Measurements from ENCODE around the gene LRP1B. TPM values are rescaled to one million over a fixed set of nuclear protein-coding genes. Genes with fewer than 3 reads are reported as not detected.

LRP1B gene
- polyA plus RNA-seq, 1 of the 3 experiments (the other 2 are of a cell fraction), result 0.28 TPM

- no peak for TF ChIP-seq EZH2phosphoT487 (IDR thresholded peaks at IDR 0.05; ENCODE audit: borderline replicate concordance, low read depth)
- TF ChIP-seq CHD2 (IDR thresholded peaks at IDR 0.05; ENCODE audit: low read length, partially characterized antibody), result no peak
Measured at GRCh38 chr2:141676139-141676538, 454.7 kb downstream of the LRP1B start (continued).

GRCh38 chr2:141666191-141666590, 464.6 kb downstream of the LRP1B start:
- H3K36me3 ChIP-seq (replicated peaks in 1 of 2; ENCODE audit: control insufficient read depth in 1 of 2, insufficient read depth in 2 of 2, low read length in 1 of 2), result no peaks in the 10 kb centered on the region
- TF ChIP-seq, protein P1, sequence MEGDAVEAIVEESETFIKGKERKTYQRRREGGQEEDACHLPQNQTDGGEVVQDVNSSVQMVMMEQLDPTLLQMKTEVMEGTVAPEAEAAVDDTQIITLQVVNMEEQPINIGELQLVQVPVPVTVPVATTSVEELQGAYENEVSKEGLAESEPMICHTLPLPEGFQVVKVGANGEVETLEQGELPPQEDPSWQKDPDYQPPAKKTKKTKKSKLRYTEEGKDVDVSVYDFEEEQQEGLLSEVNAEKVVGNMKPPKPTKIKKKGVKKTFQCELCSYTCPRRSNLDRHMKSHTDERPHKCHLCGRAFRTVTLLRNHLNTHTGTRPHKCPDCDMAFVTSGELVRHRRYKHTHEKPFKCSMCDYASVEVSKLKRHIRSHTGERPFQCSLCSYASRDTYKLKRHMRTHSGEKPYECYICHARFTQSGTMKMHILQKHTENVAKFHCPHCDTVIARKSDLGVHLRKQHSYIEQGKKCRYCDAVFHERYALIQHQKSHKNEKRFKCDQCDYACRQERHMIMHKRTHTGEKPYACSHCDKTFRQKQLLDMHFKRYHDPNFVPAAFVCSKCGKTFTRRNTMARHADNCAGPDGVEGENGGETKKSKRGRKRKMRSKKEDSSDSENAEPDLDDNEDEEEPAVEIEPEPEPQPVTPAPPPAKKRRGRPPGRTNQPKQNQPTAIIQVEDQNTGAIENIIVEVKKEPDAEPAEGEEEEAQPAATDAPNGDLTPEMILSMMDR (IDR thresholded peaks at IDR 0.05), result no peak
- no peak for TF ChIP-seq REST (IDR thresholded peaks at IDR 0.05; ENCODE audit: low read depth, low read length)
- TF ChIP-seq POLR2AphosphoS5 (IDR thresholded peaks at IDR 0.05; ENCODE audit: low read depth, low read length), result no peak
- no peak overlapping the region for H2AFZ ChIP-seq (ENCODE audit: low read depth)
- H3K27me3 ChIP-seq (ENCODE audit: insufficient read depth), result no peaks in the 10 kb centered on the region
- POLR2A ChIA-PET, result no interaction called here
- no peak overlapping the region for H3K9ac ChIP-seq
- H3K27ac ChIP-seq (ENCODE audit: low read depth in 2 of 2, low read length in 1 of 2), result no peak overlapping the region
- no peaks in the 10 kb centered on the region for H3F3A ChIP-seq (replicated peaks; ENCODE audit: insufficient read depth)
- CTCF ChIA-PET, result interaction anchor here (1.2 kb wide), 1 partner anchor 14 kb away, joined by 3 read pairs; no protein-coding TSS in a partner anchor
- no peaks in the 10 kb centered on the region for H3K9me2 ChIP-seq
- no peak overlapping the region for H3K4me2 ChIP-seq
- H3K4me3 ChIP-seq (ENCODE audit: low read depth in 2 of 2, low read length in 1 of 2), result no peak overlapping the region
- DNase-seq, result no peak
- no peaks in the 10 kb centered on the region for H3K4me1 ChIP-seq (ENCODE audit: control insufficient read depth in 1 of 2, insufficient read depth in 2 of 2, low read depth in 1 of 2, low read length in 1 of 2)
- H3K9me3 ChIP-seq, result no peaks in the 10 kb centered on the region
- no peaks in the 10 kb centered on the region for H4K20me1 ChIP-seq (ENCODE audit: insufficient read depth)
- H3K79me2 ChIP-seq (ENCODE audit: insufficient read depth), result no peaks in the 10 kb centered on the region

- CTCF ChIA-PET, result no interaction called here
- Histone ChIP-seq H3K36me3 (replicated peaks in 1 of 2; ENCODE audit: control insufficient read depth in 1 of 2, insufficient read depth in 2 of 2, low read length in 1 of 2) (no peaks in the 10 kb centered on the region), H2AFZ (ENCODE audit: low read depth) (no peak overlapping the region), H3K79me2 (ENCODE audit: insufficient read depth) (no peaks in the 10 kb centered on the region), H3F3A (replicated peaks; ENCODE audit: insufficient read depth) (no peaks in the 10 kb centered on the region), H3K9me3 (no peaks in the 10 kb centered on the region), H3K27ac (ENCODE audit: low read depth in 2 of 2, low read length in 1 of 2) (no peak overlapping the region), H4K20me1 (ENCODE audit: insufficient read depth) (no peaks in the 10 kb centered on the region), H3K4me3 (ENCODE audit: low read depth in 2 of 2, low read length in 1 of 2) (no peak overlapping the region), H3K4me1 (ENCODE audit: control insufficient read depth in 1 of 2, insufficient read depth in 2 of 2, low read depth in 1 of 2, low read length in 1 of 2) (no peaks in the 10 kb centered on the region), H3K27me3 (ENCODE audit: insufficient read depth) (no peaks in the 10 kb centered on the region), H3K9ac (no peak overlapping the region), H3K9me2 (no peaks in the 10 kb centered on the region), H3K4me2 (no peak overlapping the region)
- no peak for TF ChIP-seq POLR2AphosphoS5 (IDR thresholded peaks at IDR 0.05; ENCODE audit: low read depth, low read length)
- TF ChIP-seq, protein P1 (IDR thresholded peaks at IDR 0.05), result no peak
- TF ChIP-seq, protein P2, sequence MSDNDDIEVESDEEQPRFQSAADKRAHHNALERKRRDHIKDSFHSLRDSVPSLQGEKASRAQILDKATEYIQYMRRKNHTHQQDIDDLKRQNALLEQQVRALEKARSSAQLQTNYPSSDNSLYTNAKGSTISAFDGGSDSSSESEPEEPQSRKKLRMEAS (IDR thresholded peaks at IDR 0.05; ENCODE audit: low read depth), result no peak
- TF ChIP-seq GABPA (IDR thresholded peaks at IDR 0.05; ENCODE audit: low read depth), result no peak
- TF ChIP-seq TCF12 (IDR thresholded peaks at IDR 0.05), result no peak
- TF ChIP-seq USF1 (IDR thresholded peaks at IDR 0.05; ENCODE audit: borderline replicate concordance, low read depth), result no peak
- TF ChIP-seq FOXJ3 (CRISPR knock-in tag; IDR thresholded peaks at IDR 0.05), result no peak
- no peak for TF ChIP-seq JUND (IDR thresholded peaks at IDR 0.05)
- TF ChIP-seq NRF1 (IDR thresholded peaks at IDR 0.05; ENCODE audit: low read depth, low read length), result no peak
- TF ChIP-seq EZH2phosphoT487 (IDR thresholded peaks at IDR 0.05; ENCODE audit: borderline replicate concordance, low read depth), result no peak
- TF ChIP-seq MXI1 (IDR thresholded peaks at IDR 0.05; ENCODE audit: low read depth, low read length), result no peak
- WGBS (ENCODE audit: low lambda C conversion rate), result 20% methylated on average over 1 of the region's 8 CpGs
- DNase-seq, result no peak
- POLR2A ChIA-PET, result no interaction called here
Measured at GRCh38 chr2:141660232-141660631, 470.6 kb downstream of the LRP1B start.
